GM23248 (cell line): ENCODE results near the gene SERPINB13.

ENCODE experiments used
- EZH2 ChIP-seq: fragments of 200-600 bp; sonication (generic); IDR thresholded peaks from 2 replicates; pipeline ENCODE4 v1.6.1; 2018; ENCODE audit warnings: antibody characterized with exemption, mild to moderate bottlenecking; ENCODE audit not compliant: insufficient read depth, poor library complexity, severe bottlenecking
- EZH2phosphoT487 ChIP-seq: fragments of 200-600 bp; sonication (generic); IDR thresholded peaks from 2 replicates; pipeline ENCODE4 v1.6.1; 2018; ENCODE audit warnings: antibody characterized with exemption, moderate library complexity, mild to moderate bottlenecking, low read depth; ENCODE audit not compliant: insufficient read depth

- TF ChIP-seq EZH2 (no peak), EZH2phosphoT487 (no peak)
Observed at GRCh38 chr18:63591725-63592124, 4.6 kb downstream of the SERPINB13 start.
